ENCODE data around the gene RNASEH2C. TPM values are rescaled to one million over a fixed set of nuclear protein-coding genes. Genes with fewer than 3 reads are reported as not detected.

The RNASEH2C gene
- total RNA-seq, 2 experiments from 2014 or later = 101 to 109 TPM

GRCh38 chr11:65745049-65745448 is 24.5 kb upstream of the RNASEH2C start:
- peaks cover 17% of the 10 kb centered on the region for H3K27me3 Mint-ChIP-seq
- H3K4me3 Mint-ChIP-seq = no peak overlapping the region
- DNase-seq (no peak), ATAC-seq (no peak)
- no peaks in the 10 kb centered on the region for H3K9me3 Mint-ChIP-seq
- no peaks in the 10 kb centered on the region for H3K4me1 Mint-ChIP-seq (ENCODE audit: low read depth)
- no peak overlapping the region for H3K27ac Mint-ChIP-seq
- H3K36me3 Mint-ChIP-seq (ENCODE audit: low read depth) = no peaks in the 10 kb centered on the region
- CTCF ChIA-PET = interaction anchor here (0.5 to 2.2 kb wide), 8 partner anchors 16 to 142 kb away, joined by 3 to 10 read pairs (median 4); no protein-coding TSS in a partner anchor
- intact Hi-C loops (cut with micrococcal nuclease) = no loop called here
- no peak for TF ChIP-seq CTCF (IDR thresholded peaks at IDR 0.05)
- POLR2A ChIA-PET = no interaction called here

- POLR2A ChIA-PET = no interaction called here
- Mint-ChIP-seq H3K27ac (no peak overlapping the region), H3K4me3 (no peak overlapping the region), H3K9me3 (no peaks in the 10 kb centered on the region), H3K36me3 (ENCODE audit: low read depth) (no peaks in the 10 kb centered on the region), H3K4me1 (ENCODE audit: low read depth) (no peaks in the 10 kb centered on the region), H3K27me3 (peaks cover 16% of the 10 kb centered on the region)
- no peak for ATAC-seq
- TF ChIP-seq CTCF (IDR thresholded peaks at IDR 0.05) = no peak
- DNase-seq = no peak
- CTCF ChIA-PET = interaction anchor here (0.5 to 2.2 kb wide), 8 partner anchors 16 to 142 kb away, joined by 3 to 10 read pairs (median 4); no protein-coding TSS in a partner anchor
- intact Hi-C loops (cut with micrococcal nuclease) = no loop called here
Observed at GRCh38 chr11:65744699-65745042, 24.1 kb upstream of the RNASEH2C start.

GRCh38 chr11:65744026-65744698 is 23.6 kb upstream of the RNASEH2C start:
- ATAC-seq = peak; percentile 56

GRCh38 chr11:65743681-65744025 is 23.1 kb upstream of the RNASEH2C start:
- Mint-ChIP-seq H3K36me3 (ENCODE audit: low read depth) (no peaks in the 10 kb centered on the region), H3K9me3 (no peaks in the 10 kb centered on the region), H3K4me1 (ENCODE audit: low read depth) (no peaks in the 10 kb centered on the region), H3K4me3 (no peak overlapping the region), H3K27ac (no peak overlapping the region), H3K27me3 (peaks cover 12% of the 10 kb centered on the region)
- ATAC-seq (no peak), DNase-seq (no peak)
- no peak for TF ChIP-seq CTCF (IDR thresholded peaks at IDR 0.05)
- CTCF ChIA-PET = interaction anchor here (0.6 to 2.2 kb wide), 3 partner anchors 27 to 214 kb away, joined by 3 to 10 read pairs (median 4); no protein-coding TSS in a partner anchor
- POLR2A ChIA-PET = no interaction called here
- intact Hi-C loops (cut with micrococcal nuclease) = no loop called here

More at GRCh38 chr11:65744026-65744698, 23.6 kb upstream of the RNASEH2C start:
- Mint-ChIP-seq H3K27ac (no peak overlapping the region), H3K4me1 (ENCODE audit: low read depth) (no peaks in the 10 kb centered on the region), H3K27me3 (peaks cover 12% of the 10 kb centered on the region), H3K9me3 (no peaks in the 10 kb centered on the region), H3K36me3 (ENCODE audit: low read depth) (no peaks in the 10 kb centered on the region), H3K4me3 (no peak overlapping the region)
- TF ChIP-seq CTCF (IDR thresholded peaks at IDR 0.05) = no peak
- DNase-seq = peak; percentile 39
- POLR2A ChIA-PET = no interaction called here
- CTCF ChIA-PET = interaction anchor here (0.6 to 2.2 kb wide), 9 partner anchors 17 to 213 kb away, joined by 3 to 10 read pairs (median 4); no protein-coding TSS in a partner anchor
- intact Hi-C loops (cut with micrococcal nuclease) = no loop called here

GRCh38 chr11:65742353-65742752 is 21.8 kb upstream of the RNASEH2C start:
- no peak for TF ChIP-seq CTCF (IDR thresholded peaks at IDR 0.05)
- H3K27ac Mint-ChIP-seq = no peak overlapping the region
- no peak overlapping the region for H3K4me3 Mint-ChIP-seq
- POLR2A ChIA-PET = no interaction called here
- no peak for DNase-seq
- no peak for ATAC-seq
- H3K4me1 Mint-ChIP-seq (ENCODE audit: low read depth) = no peaks in the 10 kb centered on the region
- CTCF ChIA-PET = no interaction called here
- H3K9me3 Mint-ChIP-seq = no peaks in the 10 kb centered on the region
- intact Hi-C loops (cut with micrococcal nuclease) = no loop called here
- no peaks in the 10 kb centered on the region for H3K36me3 Mint-ChIP-seq (ENCODE audit: low read depth)
- H3K27me3 Mint-ChIP-seq = peaks cover 21% of the 10 kb centered on the region
